OCI-M2 (cell line): ENCODE measurements around the gene VPS9D1.
"Not testable (repeated sequence)": the region's sequence is repeated elsewhere in the genome, so short reads cannot be mapped to it uniquely, and the experiment has no call there.

Experiments used
- DNase-seq: peaks from one replicate; lab custom pipeline; 2025; ENCODE audit not compliant: unreplicated experiment; lab: John Stamatoyannopoulos, UW

VPS9D1 gene

GRCh38 chr16:89668790-89669158 lies 51.9 kb downstream of the VPS9D1 start:
- DNase-seq: no peak

- DNase-seq: no peak
Observed at GRCh38 chr16:89667633-89668032, 53.1 kb downstream of the VPS9D1 start.

- not testable (repeated sequence) for DNase-seq
Observed at GRCh38 chr16:89667000-89667399, 53.7 kb downstream of the VPS9D1 start.

- not testable (repeated sequence) for DNase-seq
Observed at GRCh38 chr16:89664238-89664637, 56.5 kb downstream of the VPS9D1 start.

- no peak for DNase-seq
Observed at GRCh38 chr16:89661215-89661614, 59.5 kb downstream of the VPS9D1 start.

- no peak for DNase-seq
Observed at GRCh38 chr16:89660146-89660545, 60.6 kb downstream of the VPS9D1 start.

- no peak for DNase-seq
Observed at GRCh38 chr16:89658221-89658879, 62.3 kb downstream of the VPS9D1 start.

- no peak for DNase-seq
Observed at GRCh38 chr16:89657442-89658220, 63.1 kb downstream of the VPS9D1 start, which contains the start of the genes CHMP1A and SPATA33. TSS of gene CHMP1A (minus strand) at chr16:89657708. CDS start at chr16:89657588, 120 bp downstream. TSS of gene SPATA33 (plus strand) at chr16:89657836. CDS start at chr16:89657912, 76 bp downstream.
